Pons (tissue), 1 donor: Measurements from ENCODE around the gene CAV1.
"Not testable (repeated sequence)": the region's sequence is repeated elsewhere in the genome, so short reads cannot be mapped to it uniquely, and the experiment has no call there.

Experiments used
- DNase-seq: peaks from one replicate; pipeline ENCODE4 v3.0.0-alpha.2; 2016; ENCODE audit warnings: low spot score

The CAV1 gene

GRCh38 chr7:116582164-116582732 is 57.4 kb downstream of the CAV1 start:
- no peak for DNase-seq

GRCh38 chr7:116582806-116583444 is 58.1 kb downstream of the CAV1 start:
- no peak for DNase-seq

GRCh38 chr7:116583653-116584052 is 58.8 kb downstream of the CAV1 start:
- DNase-seq: no peak

GRCh38 chr7:116584721-116585120 is 59.9 kb downstream of the CAV1 start:
- no peak for DNase-seq

- DNase-seq: no peak
These were observed 60.6 kb downstream of the CAV1 start for GRCh38 chr7:116585392-116585791.

GRCh38 chr7:116585967-116586366 is 61.1 kb downstream of the CAV1 start:
- no peak for DNase-seq

GRCh38 chr7:116587200-116587599 is 62.4 kb downstream of the CAV1 start:
- not testable (repeated sequence) for DNase-seq

GRCh38 chr7:116588225-116588624 is 63.4 kb downstream of the CAV1 start:
- DNase-seq: peak; percentile 28

GRCh38 chr7:116588641-116589594 is 64.1 kb downstream of the CAV1 start:
- DNase-seq: peak; percentile 78

- peak; percentile 46 for DNase-seq
These were observed 66.6 kb downstream of the CAV1 start for GRCh38 chr7:116591202-116592040.

GRCh38 chr7:116592041-116592355 is 67.2 kb downstream of the CAV1 start:
- DNase-seq: no peak

GRCh38 chr7:116592445-116592844 is 67.6 kb downstream of the CAV1 start:
- no peak for DNase-seq

GRCh38 chr7:116593359-116594075 is 68.7 kb downstream of the CAV1 start:
- DNase-seq: no peak

- DNase-seq: no peak
These were observed 70.2 kb downstream of the CAV1 start for GRCh38 chr7:116595063-116595462.

- no peak for DNase-seq
These were observed 72.5 kb downstream of the CAV1 start for GRCh38 chr7:116597384-116597783.

- peak; percentile 12 for DNase-seq
These were observed 73.4 kb downstream of the CAV1 start for GRCh38 chr7:116598278-116598677.

GRCh38 chr7:116598861-116599260 is 74.0 kb downstream of the CAV1 start:
- peak; percentile 82 for DNase-seq

GRCh38 chr7:116601426-116601825 is 76.6 kb downstream of the CAV1 start:
- no peak for DNase-seq

- no peak for DNase-seq
These were observed 82.5 kb downstream of the CAV1 start for GRCh38 chr7:116607299-116607698.

- no peak for DNase-seq
These were observed 85.4 kb downstream of the CAV1 start for GRCh38 chr7:116610210-116610609.

GRCh38 chr7:116610721-116611120 is 85.9 kb downstream of the CAV1 start:
- DNase-seq: no peak
